LHCN-M2 (cell line): ENCODE results near the gene BUB3. TPM values are rescaled to one million over a fixed set of nuclear protein-coding genes. Genes with fewer than 3 reads are reported as not detected.
A peak's percentile ranks its signal among the peaks of the same experiment; 100 is the strongest.

ENCODE experiments used
- DNase-seq: peaks from one replicate; pipeline ENCODE4 v3.0.0-alpha.2; 2012; ENCODE audit warnings: low read depth
- total RNA-seq: library from RNA; depleted of rRNA; stranded (reverse); fragments of >200 nt; gene quantifications from 2 replicates; pipeline ENCODE4 v1.2.3, GENCODE V29; 2014; rRNA removed

Gene BUB3
- total RNA-seq, 1 experiment from 2014 or later: 361 TPM

- DNase-seq: peak; percentile 27
Observed at GRCh38 chr10:123203393-123204126, 49.4 kb downstream of the BUB3 start.

GRCh38 chr10:123204127-123204461 lies 49.9 kb downstream of the BUB3 start:
- no peak for DNase-seq

GRCh38 chr10:123205041-123205440 lies 50.8 kb downstream of the BUB3 start:
- DNase-seq: no peak

- no peak for DNase-seq
Observed at GRCh38 chr10:123212063-123212462, 57.9 kb downstream of the BUB3 start.

DNA sequence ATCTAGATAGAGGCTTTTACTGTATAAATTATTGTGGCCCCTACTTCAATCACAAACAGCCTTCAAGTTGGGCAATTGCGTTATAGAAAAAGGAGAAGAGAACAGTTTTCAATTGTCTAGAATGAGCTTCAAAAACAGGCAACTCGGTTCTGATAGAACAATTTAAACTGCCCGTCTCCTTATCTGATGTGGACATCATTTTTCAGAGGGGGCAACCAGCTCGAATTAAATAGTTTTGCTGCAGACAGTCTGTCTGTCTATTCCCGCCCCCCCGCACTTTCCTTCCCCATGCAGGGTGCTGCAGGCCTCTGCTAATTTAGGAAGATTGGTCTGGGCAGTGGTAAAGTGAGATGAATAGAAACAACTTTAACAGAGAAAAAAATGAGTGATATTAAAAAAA lies 58.4 kb downstream of the BUB3 start:
- no peak for DNase-seq

DNA sequence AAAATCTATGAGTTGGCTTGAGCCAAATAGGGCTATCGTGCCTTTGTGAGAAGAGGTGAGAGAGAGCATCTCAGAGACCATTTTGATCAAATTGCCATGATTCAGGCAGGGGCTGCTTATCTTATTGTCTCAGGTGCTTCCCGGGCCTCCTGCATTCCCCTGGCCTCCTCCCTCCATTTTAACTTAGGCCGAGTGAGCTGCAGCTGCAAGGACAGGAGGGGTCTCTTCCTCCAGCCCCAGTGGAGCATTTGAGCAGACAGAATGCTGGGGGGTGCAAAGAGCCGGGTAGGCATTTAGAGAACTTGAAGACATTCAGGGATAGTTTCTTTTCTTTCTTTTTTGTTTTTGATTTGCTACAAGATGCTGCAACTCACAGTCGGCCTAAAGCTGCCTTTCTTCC lies 59.0 kb downstream of the BUB3 start:
- DNase-seq: no peak

Other genes starting within 250 kb of the BUB3 start
- not detected in 2 replicates for gene FAM24A, start 243.8 kb upstream of the BUB3 start, total RNA-seq
- gene C10orf88, start 200.2 kb upstream of the BUB3 start, total RNA-seq: 13.4 and 16.9 TPM in 2 replicates
- 5.6 and 9.4 TPM in 2 replicates for gene PSTK, start 174.0 kb upstream of the BUB3 start, total RNA-seq
- gene IKZF5, start 145.6 kb upstream of the BUB3 start, total RNA-seq: 3.5 and 4.5 TPM in 2 replicates
- gene ACADSB, start 145.4 kb upstream of the BUB3 start, total RNA-seq: 8.4 and 9.2 TPM in 2 replicates
- gene HMX3, start 18.4 kb upstream of the BUB3 start, total RNA-seq: not detected in 2 replicates
- not detected in 2 replicates for gene HMX2, start 6.3 kb upstream of the BUB3 start, total RNA-seq